ENCODE results near the gene APOF. TPM values are rescaled to one million over a fixed set of nuclear protein-coding genes. Genes with fewer than 3 reads are reported as not detected.

The APOF gene
- polyA plus RNA-seq, 2 of the 4 experiments (the other 2 are of a cell fraction) = not detected

DNA sequence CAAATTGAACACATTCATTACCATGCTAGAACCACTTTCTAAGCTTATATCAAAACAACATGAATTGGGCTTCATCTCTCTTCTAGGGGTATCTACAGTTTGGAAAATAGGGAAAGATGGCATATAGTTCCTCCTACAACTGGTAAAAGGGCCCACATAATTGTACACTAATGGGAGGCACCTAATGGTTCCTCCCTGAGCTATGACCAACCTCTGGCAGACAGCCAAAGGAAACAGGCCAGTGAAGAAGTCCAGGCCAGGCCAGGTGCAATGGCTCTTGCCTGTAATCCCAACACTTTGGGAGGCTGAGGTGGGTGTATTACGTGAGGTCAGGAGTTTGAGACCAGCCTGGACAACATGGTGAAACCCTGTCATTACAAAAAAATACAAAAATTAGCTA lies 23.2 kb upstream of the APOF start:
- CTCF ChIA-PET = interaction anchor here (0.7 to 1.9 kb wide), 7 partner anchors 9 to 1330 kb away, joined by 3 to 9 read pairs (median 3); partner anchors contain the start of gene SMARCC2
- no peak for FAIRE-seq

DNA sequence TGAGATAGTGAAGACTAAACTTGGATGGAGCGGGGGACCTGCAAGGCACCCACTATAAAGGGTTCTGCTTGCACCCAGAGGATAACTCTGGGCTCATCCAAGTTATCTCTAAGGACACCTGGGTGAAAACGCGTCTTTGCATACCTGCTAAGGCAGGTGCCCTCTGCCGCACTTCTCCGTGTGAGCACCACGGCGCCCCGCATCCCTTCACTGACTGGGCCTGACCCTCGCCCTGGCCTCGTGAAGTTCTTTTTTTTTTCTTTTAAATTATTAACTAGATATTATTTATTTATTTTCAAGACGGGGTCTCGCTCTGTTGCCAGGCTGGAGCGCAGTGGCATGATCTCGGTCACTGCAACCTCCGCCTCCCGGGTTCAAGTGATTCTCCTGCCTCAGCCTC lies 20.0 kb upstream of the APOF start:
- 69% methylated on average over 15 of the region's 16 CpGs for WGBS (ENCODE audit: missing lambda C conversion rate)
- no peaks in the 10 kb centered on the region for H3K4me1 ChIP-seq
- no peak for DNase-seq (ENCODE audit: low read depth in 1 of 2, low spot score in 1 of 2)
- FAIRE-seq = no peak
- no peak for TF ChIP-seq ZNF302 (CRISPR knock-in tag; IDR thresholded peaks at IDR 0.05)
- TF ChIP-seq FOXS1 (CRISPR knock-in tag; IDR thresholded peaks at IDR 0.05) = no peak
- TF ChIP-seq, protein P1, sequence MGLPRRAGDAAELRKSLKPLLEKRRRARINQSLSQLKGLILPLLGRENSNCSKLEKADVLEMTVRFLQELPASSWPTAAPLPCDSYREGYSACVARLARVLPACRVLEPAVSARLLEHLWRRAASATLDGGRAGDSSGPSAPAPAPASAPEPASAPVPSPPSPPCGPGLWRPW (IDR thresholded peaks at IDR 0.05) = no peak
- TF ChIP-seq ESRRA (IDR thresholded peaks at IDR 0.05; ENCODE audit: borderline replicate concordance, low read length) = no peak
- TF ChIP-seq CEBPB (IDR thresholded peaks at IDR 0.05) = no peak
- no peak for TF ChIP-seq PHF8 (IDR thresholded peaks at IDR 0.05; ENCODE audit: borderline replicate concordance, low read depth)
- no peak for TF ChIP-seq MAFK (IDR thresholded peaks at IDR 0.05; ENCODE audit: partially characterized antibody)
- TF ChIP-seq, protein P2, sequence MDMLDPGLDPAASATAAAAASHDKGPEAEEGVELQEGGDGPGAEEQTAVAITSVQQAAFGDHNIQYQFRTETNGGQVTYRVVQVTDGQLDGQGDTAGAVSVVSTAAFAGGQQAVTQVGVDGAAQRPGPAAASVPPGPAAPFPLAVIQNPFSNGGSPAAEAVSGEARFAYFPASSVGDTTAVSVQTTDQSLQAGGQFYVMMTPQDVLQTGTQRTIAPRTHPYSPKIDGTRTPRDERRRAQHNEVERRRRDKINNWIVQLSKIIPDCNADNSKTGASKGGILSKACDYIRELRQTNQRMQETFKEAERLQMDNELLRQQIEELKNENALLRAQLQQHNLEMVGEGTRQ (IDR thresholded peaks at IDR 0.05) = no peak
- TF ChIP-seq HMGXB4 (CRISPR knock-in tag; IDR thresholded peaks at IDR 0.05; ENCODE audit: borderline replicate concordance) = no peak
- no peak for TF ChIP-seq CBX2 (IDR thresholded peaks at IDR 0.05; ENCODE audit: borderline replicate concordance, low read depth)
- no peak for TF ChIP-seq RAD21 (conservative IDR thresholded peaks at IDR 0.05 in 1 of 2, IDR thresholded peaks at IDR 0.05 in 1 of 2)
- no peak for TF ChIP-seq SMC3 (IDR thresholded peaks at IDR 0.05)
- no peak for TF ChIP-seq SREBF2 (IDR thresholded peaks at IDR 0.05)
- no peak for TF ChIP-seq KDM5A (IDR thresholded peaks at IDR 0.05)
- TF ChIP-seq NR3C1 (IDR thresholded peaks at IDR 0.05) = no peak
- POLR2A ChIA-PET = no interaction called here
- ATAC-seq = no peak
- no peaks in the 10 kb centered on the region for H3K9me3 ChIP-seq
- no peak overlapping the region for H3K4me3 ChIP-seq
- H3K27ac ChIP-seq = no peak overlapping the region
- H3K4me2 ChIP-seq = no peak overlapping the region
- CTCF ChIA-PET = interaction anchor here (0.6 to 1.0 kb wide), 3 partner anchors 10 to 327 kb away, joined by 3 to 4 read pairs (median 3); partner anchors contain the start of gene STAT2

More for the DNA sequence above, 23.2 kb upstream of the APOF start:
- Histone ChIP-seq H3K4me2 (no peak overlapping the region), H3K27ac (no peak overlapping the region), H3K4me3 (no peak overlapping the region), H3K4me1 (no peaks in the 10 kb centered on the region), H3K9me3 (no peaks in the 10 kb centered on the region)
- ATAC-seq (no peak), DNase-seq (ENCODE audit: low read depth in 1 of 2, low spot score in 1 of 2) (no peak)
- WGBS (ENCODE audit: missing lambda C conversion rate) = 58% methylated on average over 1 of the region's 1 CpG
- TF ChIP-seq NPAS2 (CRISPR knock-in tag; IDR thresholded peaks at IDR 0.05; ENCODE audit: borderline replicate concordance) (no peak), EP300 (IDR thresholded peaks at IDR 0.05) (no peak), CEBPB (IDR thresholded peaks at IDR 0.05) (no peak), POLR2AphosphoS2 (conservative IDR thresholded peaks at IDR 0.05; ENCODE audit: low read length) (no peak)
- TF ChIP-seq, protein P1 (IDR thresholded peaks at IDR 0.05) = no peak
- POLR2A ChIA-PET = no interaction called here

GRCh38 chr12:56377989-56378316 lies 15.3 kb upstream of the APOF start:
- no peak for DNase-seq (ENCODE audit: low read depth in 1 of 2, low spot score in 1 of 2)
- Histone ChIP-seq H3K9me3 (peaks cover 8% of the 10 kb centered on the region; the same call in 1 of the 3 replicates), H3K4me2 (no peak overlapping the region), H3K4me3 (no peak overlapping the region), H3K4me1 (no peaks in the 10 kb centered on the region), H3K27ac (no peak overlapping the region)
- ATAC-seq = no peak
- ChIA-PET CTCF (interaction anchor here (0.6 to 2.6 kb wide), 5 partner anchors 8 to 446 kb away, joined by 3 to 9 read pairs (median 3); no protein-coding TSS in a partner anchor), POLR2A (interaction anchor here (0.5 kb wide), 1 partner anchor 20 kb away, joined by 4 read pairs; no protein-coding TSS in a partner anchor)
- TF ChIP-seq MAFK (IDR thresholded peaks at IDR 0.05; ENCODE audit: partially characterized antibody) (no peak), HMGXB4 (CRISPR knock-in tag; IDR thresholded peaks at IDR 0.05; ENCODE audit: borderline replicate concordance) (no peak), HEYL (CRISPR knock-in tag; IDR thresholded peaks at IDR 0.05) (no peak), TFCP2L1 (CRISPR knock-in tag; IDR thresholded peaks at IDR 0.05) (no peak), PBX3 (IDR thresholded peaks at IDR 0.05) (no peak), ZSCAN20 (CRISPR knock-in tag; IDR thresholded peaks at IDR 0.05) (no peak), BHLHE40 (IDR thresholded peaks at IDR 0.05; ENCODE audit: low read depth, low read length) (no peak), CHD4 (IDR thresholded peaks at IDR 0.05; ENCODE audit: borderline replicate concordance) (no peak), PHF8 (IDR thresholded peaks at IDR 0.05; ENCODE audit: borderline replicate concordance, low read depth) (no peak), HOXB13 (CRISPR knock-in tag; IDR thresholded peaks at IDR 0.05; ENCODE audit: low read depth) (no peak), ZC3H11A (IDR thresholded peaks at IDR 0.05) (no peak), ZNF302 (CRISPR knock-in tag; IDR thresholded peaks at IDR 0.05) (no peak), CBX8 (IDR thresholded peaks at IDR 0.05) (no peak)
- TF ChIP-seq, protein P2 (IDR thresholded peaks at IDR 0.05) = no peak
- FAIRE-seq = no peak
- 56% methylated on average over 1 of the region's 1 CpG for WGBS (ENCODE audit: missing lambda C conversion rate)
